Measurements from ENCODE around the gene XRCC4.

The XRCC4 gene

DNA sequence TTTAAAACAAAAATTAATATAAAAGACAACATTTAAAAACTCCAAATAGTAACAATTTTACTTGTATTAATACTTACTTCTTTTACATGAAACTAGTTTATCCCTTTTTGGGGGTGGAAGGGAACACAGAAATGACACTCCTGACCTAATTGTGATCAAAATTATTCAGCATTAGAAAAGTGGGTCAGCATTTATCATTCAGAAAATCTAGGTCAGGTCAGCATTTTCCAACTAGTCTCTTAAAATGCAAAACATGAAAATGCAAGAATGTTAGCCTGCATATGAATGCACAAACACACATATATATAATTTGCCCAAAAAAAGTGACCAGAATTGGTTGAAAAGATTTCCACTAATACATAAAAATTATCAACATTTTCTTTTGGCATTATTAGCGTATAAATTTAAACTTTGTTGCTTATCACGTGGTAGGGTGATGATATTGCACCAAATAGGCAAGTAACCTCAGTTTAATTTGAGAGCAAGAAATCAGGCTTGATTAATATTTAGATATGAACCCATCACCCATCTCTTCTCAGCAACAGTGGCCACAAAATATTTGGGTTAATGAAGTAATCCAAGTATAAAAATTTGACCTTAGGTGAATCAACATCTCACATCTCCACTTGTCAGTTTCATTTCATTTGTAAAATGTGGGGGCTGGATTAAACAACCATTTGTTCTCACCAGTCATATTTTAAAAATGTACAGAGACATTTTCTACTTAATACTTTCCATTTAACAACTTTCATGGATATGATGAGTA lies 5.9 kb upstream of the XRCC4 start:
- no peak overlapping the region for H3K4me3 ChIP-seq (ENCODE audit: low read depth, low read length)
- TF ChIP-seq, protein P1, sequence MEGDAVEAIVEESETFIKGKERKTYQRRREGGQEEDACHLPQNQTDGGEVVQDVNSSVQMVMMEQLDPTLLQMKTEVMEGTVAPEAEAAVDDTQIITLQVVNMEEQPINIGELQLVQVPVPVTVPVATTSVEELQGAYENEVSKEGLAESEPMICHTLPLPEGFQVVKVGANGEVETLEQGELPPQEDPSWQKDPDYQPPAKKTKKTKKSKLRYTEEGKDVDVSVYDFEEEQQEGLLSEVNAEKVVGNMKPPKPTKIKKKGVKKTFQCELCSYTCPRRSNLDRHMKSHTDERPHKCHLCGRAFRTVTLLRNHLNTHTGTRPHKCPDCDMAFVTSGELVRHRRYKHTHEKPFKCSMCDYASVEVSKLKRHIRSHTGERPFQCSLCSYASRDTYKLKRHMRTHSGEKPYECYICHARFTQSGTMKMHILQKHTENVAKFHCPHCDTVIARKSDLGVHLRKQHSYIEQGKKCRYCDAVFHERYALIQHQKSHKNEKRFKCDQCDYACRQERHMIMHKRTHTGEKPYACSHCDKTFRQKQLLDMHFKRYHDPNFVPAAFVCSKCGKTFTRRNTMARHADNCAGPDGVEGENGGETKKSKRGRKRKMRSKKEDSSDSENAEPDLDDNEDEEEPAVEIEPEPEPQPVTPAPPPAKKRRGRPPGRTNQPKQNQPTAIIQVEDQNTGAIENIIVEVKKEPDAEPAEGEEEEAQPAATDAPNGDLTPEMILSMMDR (IDR thresholded peaks at IDR 0.05; ENCODE audit: low read depth, low read length) = no peak

GRCh38 chr5:83072966-83073365 lies 4.4 kb upstream of the XRCC4 start:
- no peak overlapping the region for H3K4me3 ChIP-seq (ENCODE audit: low read depth, low read length)
- TF ChIP-seq, protein P1 (IDR thresholded peaks at IDR 0.05; ENCODE audit: low read depth, low read length) = no peak

DNA sequence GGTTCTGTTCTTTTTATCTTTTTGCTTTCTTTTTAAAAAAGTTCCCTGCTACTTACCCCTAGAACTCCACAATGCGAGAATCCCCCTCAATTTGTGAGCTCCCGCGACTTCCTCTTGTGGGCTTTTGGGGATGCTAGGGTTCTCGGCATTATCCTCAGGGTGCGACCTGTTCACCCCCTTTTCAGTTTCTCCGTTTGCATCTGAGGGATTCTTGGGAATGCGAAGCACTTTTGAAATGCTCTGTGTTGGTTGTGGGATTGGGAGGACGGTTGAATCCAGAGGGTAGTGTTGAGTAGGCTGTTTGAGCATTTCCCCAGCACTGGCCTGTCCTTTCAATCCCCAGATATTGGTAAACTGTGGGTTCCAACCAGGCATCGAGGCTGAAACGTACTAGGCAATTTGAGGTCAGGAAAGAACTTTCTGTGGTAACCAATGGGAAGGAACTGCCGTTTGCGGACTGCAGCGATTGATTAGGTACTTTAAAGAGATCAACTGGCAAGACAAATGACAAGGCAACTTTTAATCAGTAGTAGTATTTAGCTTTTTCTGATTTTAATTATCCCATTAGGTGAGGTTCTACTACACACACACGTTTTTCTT lies 415 bp downstream of the XRCC4 start:
- TF ChIP-seq, protein P1 (IDR thresholded peaks at IDR 0.05; ENCODE audit: low read depth, low read length) = no peak
- peak overlapping the region; percentile 98 for H3K4me3 ChIP-seq (ENCODE audit: low read depth, low read length)

- H3K4me3 ChIP-seq (ENCODE audit: low read depth, low read length) = no peak overlapping the region
- TF ChIP-seq, protein P1 (IDR thresholded peaks at IDR 0.05; ENCODE audit: low read depth, low read length) = no peak
These were observed 5.4 kb downstream of the XRCC4 start for GRCh38 chr5:83082750-83083149.

DNA sequence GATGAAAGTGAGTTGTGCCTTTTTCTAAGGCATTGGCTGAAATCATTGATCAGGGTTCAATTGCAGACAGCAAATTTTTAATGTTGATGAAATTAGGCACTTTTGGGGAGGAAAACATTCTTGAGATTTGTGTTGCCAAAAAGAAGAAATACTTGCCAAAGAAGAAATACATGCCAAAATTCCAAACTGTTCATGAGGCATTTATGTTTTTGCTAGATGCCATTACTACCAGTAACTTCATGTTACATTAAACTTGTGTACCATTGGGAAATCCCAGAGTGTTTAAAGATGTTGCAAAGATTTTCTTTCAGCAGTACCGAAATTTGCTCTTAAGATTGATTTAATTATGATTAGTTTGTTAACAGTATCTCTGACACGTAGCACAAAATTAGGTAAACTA lies 7.0 kb downstream of the XRCC4 start:
- H3K4me3 ChIP-seq (ENCODE audit: low read depth, low read length) = no peak overlapping the region
- TF ChIP-seq, protein P1 (IDR thresholded peaks at IDR 0.05; ENCODE audit: low read depth, low read length) = no peak

GRCh38 chr5:83085106-83085505 lies 7.8 kb downstream of the XRCC4 start:
- TF ChIP-seq, protein P1 (IDR thresholded peaks at IDR 0.05; ENCODE audit: low read depth, low read length) = no peak
- H3K4me3 ChIP-seq (ENCODE audit: low read depth, low read length) = no peak overlapping the region

- H3K4me3 ChIP-seq (ENCODE audit: low read depth, low read length) = no peak overlapping the region
- TF ChIP-seq, protein P1 (IDR thresholded peaks at IDR 0.05; ENCODE audit: low read depth, low read length) = no peak
These were observed 12.8 kb downstream of the XRCC4 start for GRCh38 chr5:83090169-83090568.
